Smooth muscle cell (in vitro differentiated cells): Measurements from ENCODE around the gene SPAG4. TPM values are rescaled to one million over a fixed set of nuclear protein-coding genes. Genes with fewer than 3 reads are reported as not detected.

ENCODE experiments used
- DNase-seq: peaks from one replicate; lab custom pipeline; 2025; ENCODE audit not compliant: unreplicated experiment; lab: John Stamatoyannopoulos, UW
- H2AFZ ChIP-seq: fragments of 200-600 bp; sonication (generic); 2 replicates; pipeline ENCODE4 v1.6.0; 2016; ENCODE audit warnings: antibody characterized with exemption, low read depth, mild to moderate bottlenecking
- H3F3A ChIP-seq: fragments of 200-600 bp; sonication (generic); 2 replicates; pipeline ENCODE4 v1.6.0; 2017; ENCODE audit warnings: antibody characterized with exemption, low read depth
- H3K27ac ChIP-seq: fragments of 200-600 bp; sonication (generic); 2 replicates; pipeline ENCODE4 v1.5.1; 2016; ENCODE audit warnings: low read depth, mild to moderate bottlenecking
- H3K27me3 ChIP-seq: fragments of 200-600 bp; sonication (generic); 2 replicates; pipeline ENCODE4 v1.6.1; 2016; ENCODE audit warnings: low read depth, mild to moderate bottlenecking
- H3K36me3 ChIP-seq: fragments of 200-600 bp; sonication (generic); 2 replicates; pipeline ENCODE4 v1.5.1; 2016; ENCODE audit warnings: low read depth
- H3K4me1 ChIP-seq: fragments of 200-600 bp; sonication (generic); 2 replicates; pipeline ENCODE4 v1.5.1; 2016; ENCODE audit warnings: low read depth
- H3K4me2 ChIP-seq: fragments of 200-600 bp; sonication (generic); 2 replicates; pipeline ENCODE4 v1.6.0; 2016; ENCODE audit warnings: mild to moderate bottlenecking
- H3K4me3 ChIP-seq: fragments of 200-600 bp; sonication (generic); 2 replicates; pipeline ENCODE4 v1.5.1; 2016; ENCODE audit warnings: mild to moderate bottlenecking
- H3K79me2 ChIP-seq: fragments of 200-600 bp; sonication (generic); 2 replicates; pipeline ENCODE4 v1.6.0; 2016; ENCODE audit warnings: low read depth, mild to moderate bottlenecking
- H3K9ac ChIP-seq: fragments of 200-600 bp; sonication (generic); 2 replicates; pipeline ENCODE4 v1.6.0; 2016; ENCODE audit warnings: low read depth
- H3K9me3 ChIP-seq: fragments of 200-600 bp; sonication (generic); replicated peaks from 2 replicates; pipeline ENCODE4 v1.5.1; 2016; ENCODE audit warnings: low read depth
- H4K20me1 ChIP-seq: fragments of 200-600 bp; sonication (generic); 2 replicates; pipeline ENCODE4 v1.6.0; 2016; ENCODE audit warnings: low read depth
- WGBS: methylation state at CpG from one replicate; pipeline ENCODE4 v1.1.7; 2016; ENCODE audit warnings: low lambda C conversion rate; 5-methylcytosine and 5-hydroxymethylcytosine counted together
- polyA plus RNA-seq: library from polyadenylated mRNA; unstranded; fragments of >200 nt; fragmentation: Nextera tagmentation; extraction: Ambion mirVana; gene quantifications from 2 replicates; pipeline ENCODE4 v1.2.1, GENCODE V29; 2016
- total RNA-seq: library from RNA; depleted of rRNA; stranded (reverse); fragments of >200 nt; gene quantifications from 2 replicates; pipeline ENCODE4 v1.2.3, GENCODE V29; 2014
- TF ChIP-seq, protein P1 (sequence below): fragments of 200-600 bp; sonication (generic); IDR thresholded peaks from 2 replicates; pipeline ENCODE4 v1.5.1; 2017; ENCODE audit warnings: borderline replicate concordance, mild to moderate bottlenecking, antibody characterized with exemption; ENCODE audit not compliant: insufficient read depth, poor library complexity, severe bottlenecking

Gene SPAG4
- total and polyA plus RNA-seq, 2 experiments from 2014 or later = 9.3 to 27.6 TPM

DNA sequence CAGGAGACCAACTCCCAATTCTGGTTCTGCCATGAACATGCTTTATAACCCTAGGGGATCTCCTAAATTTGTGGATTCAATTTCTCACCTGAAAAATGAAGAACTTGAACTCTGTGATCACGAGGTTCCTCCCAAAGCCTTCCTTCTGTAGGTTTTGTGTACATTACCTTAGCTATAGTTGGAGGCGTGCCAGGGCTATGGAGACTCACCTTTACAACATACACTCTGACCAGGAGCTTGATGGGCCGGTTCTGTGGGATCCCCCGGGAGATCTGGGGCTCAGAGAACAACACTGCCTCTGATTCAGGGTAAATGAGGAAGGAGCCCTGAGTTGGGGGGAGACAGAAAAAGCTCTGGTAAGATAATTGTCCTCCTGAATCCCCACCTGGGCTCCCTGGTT lies 39.7 kb upstream of the SPAG4 start:
- Histone ChIP-seq H3K36me3 (no peaks in the 10 kb centered on the region), H3K79me2 (no peaks in the 10 kb centered on the region), H3K4me2 (no peak overlapping the region), H3F3A (no peaks in the 10 kb centered on the region), H2AFZ (no peak overlapping the region), H3K27me3 (no peaks in the 10 kb centered on the region), H3K4me3 (no peak overlapping the region), H3K27ac (no peak overlapping the region), H4K20me1 (no peaks in the 10 kb centered on the region), H3K9ac (no peak overlapping the region), H3K4me1 (no peaks in the 10 kb centered on the region), H3K9me3 (no peaks in the 10 kb centered on the region)
- WGBS = 86% methylated on average over 4 of the region's 4 CpGs
- TF ChIP-seq, protein P1, sequence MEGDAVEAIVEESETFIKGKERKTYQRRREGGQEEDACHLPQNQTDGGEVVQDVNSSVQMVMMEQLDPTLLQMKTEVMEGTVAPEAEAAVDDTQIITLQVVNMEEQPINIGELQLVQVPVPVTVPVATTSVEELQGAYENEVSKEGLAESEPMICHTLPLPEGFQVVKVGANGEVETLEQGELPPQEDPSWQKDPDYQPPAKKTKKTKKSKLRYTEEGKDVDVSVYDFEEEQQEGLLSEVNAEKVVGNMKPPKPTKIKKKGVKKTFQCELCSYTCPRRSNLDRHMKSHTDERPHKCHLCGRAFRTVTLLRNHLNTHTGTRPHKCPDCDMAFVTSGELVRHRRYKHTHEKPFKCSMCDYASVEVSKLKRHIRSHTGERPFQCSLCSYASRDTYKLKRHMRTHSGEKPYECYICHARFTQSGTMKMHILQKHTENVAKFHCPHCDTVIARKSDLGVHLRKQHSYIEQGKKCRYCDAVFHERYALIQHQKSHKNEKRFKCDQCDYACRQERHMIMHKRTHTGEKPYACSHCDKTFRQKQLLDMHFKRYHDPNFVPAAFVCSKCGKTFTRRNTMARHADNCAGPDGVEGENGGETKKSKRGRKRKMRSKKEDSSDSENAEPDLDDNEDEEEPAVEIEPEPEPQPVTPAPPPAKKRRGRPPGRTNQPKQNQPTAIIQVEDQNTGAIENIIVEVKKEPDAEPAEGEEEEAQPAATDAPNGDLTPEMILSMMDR = no peak
- DNase-seq = no peak

DNA sequence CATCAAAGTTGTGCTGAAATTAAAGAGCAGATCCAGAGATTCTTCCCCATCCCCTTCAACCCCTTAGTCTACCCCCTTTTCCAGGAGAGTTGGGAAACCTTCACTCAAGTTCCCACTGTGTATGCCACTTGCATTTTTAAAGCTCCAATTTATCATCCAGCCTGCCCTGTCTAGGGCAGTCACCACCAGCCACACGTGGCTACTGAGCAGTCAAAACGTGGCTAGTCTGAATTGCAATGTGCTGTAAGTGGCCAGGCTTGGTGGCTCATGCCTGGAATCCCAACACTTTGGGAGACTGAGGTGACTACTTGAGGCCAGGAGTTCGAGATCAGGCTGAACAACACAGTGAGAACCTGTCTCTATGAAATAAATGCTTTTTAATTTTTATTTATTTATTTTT lies 38.8 kb upstream of the SPAG4 start:
- no peaks in the 10 kb centered on the region for H4K20me1 ChIP-seq
- H3K4me2 ChIP-seq = no peak overlapping the region
- no peak for DNase-seq
- no peak overlapping the region for H3K4me3 ChIP-seq
- TF ChIP-seq, protein P1 = no peak
- H3K9ac ChIP-seq = no peak overlapping the region
- H3K27me3 ChIP-seq = no peaks in the 10 kb centered on the region
- no peaks in the 10 kb centered on the region for H3K79me2 ChIP-seq
- no peaks in the 10 kb centered on the region for H3F3A ChIP-seq
- no peaks in the 10 kb centered on the region for H3K36me3 ChIP-seq
- H2AFZ ChIP-seq = no peak overlapping the region
- H3K4me1 ChIP-seq = no peaks in the 10 kb centered on the region
- WGBS = 69% methylated on average over 3 of the region's 3 CpGs
- H3K9me3 ChIP-seq = no peaks in the 10 kb centered on the region
- H3K27ac ChIP-seq = no peak overlapping the region

DNA sequence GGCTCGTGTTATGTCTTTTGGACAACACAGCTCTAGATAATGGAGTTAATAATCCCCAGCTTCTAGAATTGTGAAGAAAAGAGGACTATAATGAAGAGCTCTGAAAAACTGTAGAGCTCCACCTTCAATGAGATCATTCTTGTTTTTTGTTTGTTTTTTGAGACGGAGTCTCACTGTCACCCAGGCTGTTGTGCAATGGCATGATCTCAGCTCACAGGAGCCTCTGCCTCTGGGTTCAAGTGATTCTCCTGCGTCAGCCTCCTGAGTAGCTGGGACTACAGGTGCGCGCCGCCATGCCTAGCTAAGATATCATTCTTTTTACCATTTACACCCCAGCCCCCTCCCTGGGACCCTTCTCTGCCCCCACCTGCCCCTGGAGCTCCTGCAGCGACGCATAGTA lies 37.2 kb upstream of the SPAG4 start:
- Histone ChIP-seq H3K79me2 (no peaks in the 10 kb centered on the region), H3F3A (no peaks in the 10 kb centered on the region), H3K36me3 (no peaks in the 10 kb centered on the region), H3K9ac (no peak overlapping the region), H3K27ac (no peak overlapping the region), H3K4me2 (no peak overlapping the region), H4K20me1 (no peaks in the 10 kb centered on the region), H3K27me3 (no peaks in the 10 kb centered on the region), H3K9me3 (no peaks in the 10 kb centered on the region), H2AFZ (no peak overlapping the region), H3K4me1 (no peaks in the 10 kb centered on the region), H3K4me3 (no peak overlapping the region)
- 91% methylated on average over 8 of the region's 8 CpGs for WGBS
- DNase-seq = no peak
- TF ChIP-seq, protein P1 = no peak

DNA sequence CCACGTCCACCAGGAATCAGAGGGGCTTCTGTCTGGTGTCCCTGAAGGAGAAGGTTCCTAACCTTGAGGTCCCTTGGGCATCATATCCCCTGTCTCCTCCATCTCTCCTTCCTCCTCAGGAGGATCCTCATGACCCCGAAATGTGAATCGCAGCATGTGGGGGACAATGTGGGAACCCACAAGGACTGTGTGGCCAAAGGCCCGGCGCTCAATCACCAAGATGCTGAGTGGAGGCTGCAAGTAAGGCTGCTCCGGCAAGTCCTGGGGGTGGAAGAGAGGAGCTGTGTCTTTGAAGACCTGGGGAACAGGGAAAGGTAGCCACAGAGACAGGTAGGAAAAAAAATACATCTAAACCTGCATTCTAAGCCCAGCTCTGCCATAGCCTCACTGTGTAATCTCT lies 36.4 kb upstream of the SPAG4 start:
- Histone ChIP-seq H2AFZ (no peak overlapping the region), H3K27me3 (no peaks in the 10 kb centered on the region), H3K27ac (no peak overlapping the region), H3F3A (no peaks in the 10 kb centered on the region), H3K9ac (no peak overlapping the region), H3K4me2 (no peak overlapping the region), H3K4me3 (no peak overlapping the region), H3K79me2 (no peaks in the 10 kb centered on the region), H4K20me1 (no peaks in the 10 kb centered on the region), H3K36me3 (no peaks in the 10 kb centered on the region), H3K9me3 (no peaks in the 10 kb centered on the region), H3K4me1 (no peaks in the 10 kb centered on the region)
- WGBS = 94% methylated on average over 6 of the region's 6 CpGs
- DNase-seq = no peak
- TF ChIP-seq, protein P1 = no peak
